Body of pancreas (tissue), 4 donors: ENCODE measurements around the gene NRARP.

ENCODE experiments used
- CTCF ChIP-seq, 7 experiments: fragments of 450-650 bp in 4 of 7; fragments of 200-600 bp in 3 of 7; sonication (generic) in 3 of 7; IDR thresholded peaks; one replicate each; pipeline ENCODE4 v1.5.1; 2016 to 2019; ENCODE audit warnings: antibody characterized with exemption in 7 of 7
- POLR2A ChIP-seq, 3 donors: fragments of 450-650 bp; IDR thresholded peaks; one replicate each; pipeline ENCODE4 v1.6.1; 2016; ENCODE audit warnings: antibody characterized with exemption in 3 of 3, mild to moderate bottlenecking in 2 of 3

GRCh38 chr9:137347928-137348327, 45.9 kb upstream of the NRARP start:
- TF ChIP-seq CTCF (IDR thresholded peaks at IDR 0.05) (no peak), POLR2A (IDR thresholded peaks at IDR 0.05) (no peak)
